Stimulated activated CD4-positive, alpha-beta T cell treated with anti-CD3 and anti-CD28 coated beads, Interleukin-1b, Interleukin-23, amount 100 ng/mL, for 4 hours (primary cell): ENCODE data around the gene PPIL1.
A peak's percentile ranks its signal among the peaks of the same experiment; 100 is the strongest.

ENCODE experiments used
- DNase-seq, 2 donors: peaks; one replicate each; pipeline ENCODE4 v3.0.0-alpha.2; 2020; ENCODE audit warnings: low read depth in 2 of 2

The PPIL1 gene

GRCh38 chr6:36888654-36889481 lies 14.3 kb upstream of the PPIL1 start:
- no peak for DNase-seq

- no peak for DNase-seq
Observed at GRCh38 chr6:36888115-36888643, 13.6 kb upstream of the PPIL1 start.

GRCh38 chr6:36886950-36887618 lies 12.5 kb upstream of the PPIL1 start:
- DNase-seq, result no peak

- DNase-seq, result peak; percentile 92 to 96
Observed at GRCh38 chr6:36885461-36886401, 11.1 kb upstream of the PPIL1 start, which contains the start of gene C6orf89. Gene C6orf89, plus strand, starts transcription at chr6:36885952. Its CDS starts 13,493 bp downstream, at chr6:36899445.

GRCh38 chr6:36884610-36885009 lies 10.0 kb upstream of the PPIL1 start:
- DNase-seq, result no peak

GRCh38 chr6:36875250-36875633 lies 639 bp upstream of the PPIL1 start:
- DNase-seq, result no peak

GRCh38 chr6:36873612-36874442 lies 776 bp downstream of the PPIL1 start:
- no peak for DNase-seq

GRCh38 chr6:36873115-36873514 lies 1.5 kb downstream of the PPIL1 start:
- no peak for DNase-seq

- DNase-seq, result no peak
Observed at GRCh38 chr6:36871686-36872085, 2.9 kb downstream of the PPIL1 start.

GRCh38 chr6:36867471-36868224 lies 7.0 kb downstream of the PPIL1 start:
- no peak for DNase-seq

GRCh38 chr6:36865835-36866234 lies 8.8 kb downstream of the PPIL1 start:
- no peak for DNase-seq

- DNase-seq, result no peak
Observed at GRCh38 chr6:36863670-36864540, 10.7 kb downstream of the PPIL1 start.

GRCh38 chr6:36862848-36863382 lies 11.7 kb downstream of the PPIL1 start:
- DNase-seq, result no peak

- no peak for DNase-seq
Observed at GRCh38 chr6:36862164-36862847, 12.3 kb downstream of the PPIL1 start.

GRCh38 chr6:36860126-36860525 lies 14.5 kb downstream of the PPIL1 start:
- no peak for DNase-seq

- DNase-seq, result no peak
Observed at GRCh38 chr6:36858407-36858981, 16.1 kb downstream of the PPIL1 start.

- no peak for DNase-seq
Observed at GRCh38 chr6:36857325-36857724, 17.3 kb downstream of the PPIL1 start.

GRCh38 chr6:36856277-36856676 lies 18.3 kb downstream of the PPIL1 start:
- no peak for DNase-seq
